HG03442 (cell line): ENCODE results near the gene EPS15.
"Not testable (repeated sequence)": the region's sequence is repeated elsewhere in the genome, so short reads cannot be mapped to it uniquely, and the experiment has no call there.

Source experiments
- ATAC-seq: cut with Tn5 transposase; IDR thresholded peaks from one replicate; pipeline ENCODE4 v1.9.1; 2021; ENCODE audit warnings: mild to moderate bottlenecking, moderate library complexity; ENCODE audit not compliant: unreplicated experiment

The EPS15 gene

DNA sequence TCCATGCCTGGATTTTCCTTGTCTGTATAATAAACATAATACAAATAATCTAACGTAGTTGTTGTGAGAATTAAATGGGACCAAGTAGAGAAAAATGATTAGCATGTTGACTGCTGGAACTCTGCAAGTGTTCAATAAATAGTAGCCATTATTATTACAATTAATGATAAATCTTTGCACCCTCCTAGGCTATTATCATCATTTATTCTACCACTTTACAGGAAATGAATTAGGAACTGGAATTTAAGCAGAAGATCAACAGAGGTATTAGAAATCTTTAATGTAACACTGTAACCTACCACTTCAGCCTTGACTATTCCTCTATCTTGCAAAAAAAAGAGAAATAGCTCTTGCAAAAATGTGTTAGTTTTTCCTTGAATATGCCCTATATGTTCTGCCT, 126.8 kb downstream of the EPS15 start:
- no peak for ATAC-seq

DNA sequence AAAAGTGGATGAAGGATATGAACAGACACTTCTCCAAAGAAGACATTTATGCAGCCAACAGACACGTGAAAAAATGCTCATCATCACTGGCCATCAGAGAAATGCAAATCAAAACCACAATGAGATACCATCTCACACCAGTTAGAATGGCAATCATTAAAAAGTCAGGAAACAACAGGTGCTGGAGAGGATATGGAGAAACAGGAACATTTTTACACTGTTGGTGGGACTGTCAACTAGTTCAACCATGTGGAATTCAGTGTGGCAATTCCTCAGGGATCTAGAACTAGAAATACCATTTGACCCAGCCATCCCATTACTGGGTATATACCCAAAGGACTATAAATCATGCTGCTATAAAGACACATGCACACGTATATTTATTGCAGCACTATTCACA, 128.4 kb downstream of the EPS15 start:
- not testable (repeated sequence) for ATAC-seq

DNA sequence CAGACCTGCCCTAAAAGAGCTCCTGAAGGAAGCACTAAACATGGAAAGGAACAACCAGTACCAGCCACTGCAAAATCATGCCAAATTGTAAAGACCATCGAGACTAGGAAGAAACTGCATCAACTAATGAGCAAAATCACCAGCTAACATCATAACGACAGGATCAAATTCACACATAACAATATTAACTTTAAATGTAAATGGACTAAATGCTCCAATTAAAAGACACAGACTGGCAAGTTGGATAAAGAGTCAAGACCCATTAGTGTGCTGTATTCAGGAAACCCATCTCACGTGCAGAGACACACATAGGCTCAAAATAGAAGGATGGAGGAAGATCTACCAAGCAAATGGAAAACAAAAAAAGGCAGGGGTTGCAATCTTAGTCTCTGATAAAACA, 131.8 kb downstream of the EPS15 start:
- not testable (repeated sequence) for ATAC-seq

- ATAC-seq: not testable (repeated sequence)
Measured at GRCh38 chr1:51386259-51386658, 132.8 kb downstream of the EPS15 start.

GRCh38 chr1:51385776-51386175, 133.3 kb downstream of the EPS15 start:
- ATAC-seq: no peak

DNA sequence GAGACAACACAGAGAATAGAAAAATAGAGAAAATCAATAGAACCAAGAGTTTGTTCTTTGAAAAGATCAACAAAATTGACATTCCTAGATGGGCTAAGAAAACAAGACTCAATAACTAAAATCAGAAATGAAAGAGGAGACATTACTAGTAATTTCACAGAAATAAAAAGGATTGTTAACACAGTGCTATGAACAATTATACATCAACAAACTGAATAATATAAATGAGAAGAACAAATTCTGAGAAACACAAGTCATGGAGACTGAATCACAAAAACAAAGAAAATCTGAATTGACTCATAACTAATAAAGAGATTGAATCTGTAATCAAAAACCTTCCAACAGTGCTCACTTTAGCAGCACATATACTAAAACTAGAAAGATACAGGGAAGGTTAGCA, 137.1 kb downstream of the EPS15 start:
- ATAC-seq: no peak

DNA sequence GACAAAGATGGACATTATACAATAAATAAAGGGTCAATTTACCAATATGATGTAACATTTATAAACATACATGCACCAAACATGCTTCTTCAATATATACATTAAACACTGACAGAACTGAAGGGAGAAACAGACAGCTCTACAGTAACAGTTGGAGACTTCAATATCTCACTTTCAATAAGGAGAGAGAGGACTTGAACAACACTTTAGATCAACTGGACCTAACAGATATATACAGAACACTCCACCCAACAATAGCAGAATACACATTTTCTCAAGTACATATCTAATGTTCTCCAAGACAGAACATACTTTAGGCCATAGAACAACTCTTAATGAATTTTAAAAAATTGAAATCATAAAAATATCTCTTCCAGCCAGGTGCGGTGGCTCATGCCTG, 138.1 kb downstream of the EPS15 start:
- no peak for ATAC-seq

- ATAC-seq: no peak
Measured at GRCh38 chr1:51378871-51379270, 140.2 kb downstream of the EPS15 start.

DNA sequence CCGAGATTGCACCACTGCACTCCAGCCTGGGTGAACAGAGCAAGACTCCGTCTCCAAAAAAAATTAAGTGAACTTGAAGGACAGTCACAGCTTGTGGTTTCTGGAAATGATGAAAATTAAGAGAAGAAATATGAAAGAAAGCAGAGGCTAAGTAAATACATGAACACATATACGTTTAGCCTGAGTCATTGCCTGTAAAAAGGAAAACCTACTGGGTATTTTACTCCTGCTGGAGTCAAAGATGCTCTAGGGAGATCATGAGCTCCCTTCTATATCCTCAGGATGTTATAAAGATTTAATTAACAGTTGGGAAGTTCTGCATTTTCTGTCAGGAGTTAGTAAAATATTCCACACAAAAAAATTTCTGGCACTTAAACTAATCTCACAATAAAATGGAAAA, 145.2 kb downstream of the EPS15 start:
- ATAC-seq: no peak

GRCh38 chr1:51372561-51372960, 146.5 kb downstream of the EPS15 start:
- no peak for ATAC-seq

- no peak for ATAC-seq
Measured at GRCh38 chr1:51369171-51369570, 149.9 kb downstream of the EPS15 start.

DNA sequence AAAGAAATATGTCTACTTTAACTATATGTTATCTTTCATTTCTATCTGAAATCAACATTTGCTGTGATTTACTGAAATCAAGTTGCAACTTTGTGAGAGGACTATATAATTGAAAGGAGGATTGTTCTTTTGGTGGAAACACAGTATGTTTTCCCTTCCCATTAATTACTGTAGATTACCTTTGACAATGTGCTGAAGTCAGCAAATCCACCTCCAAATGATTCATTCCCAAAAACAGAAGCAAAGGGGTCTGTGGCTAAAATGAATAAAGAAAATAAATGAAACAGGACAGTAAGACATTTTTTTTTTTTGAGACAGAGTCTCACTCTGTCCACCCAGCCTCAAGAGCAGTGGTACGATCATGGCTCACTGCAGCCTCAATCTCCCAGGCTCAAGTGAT, 153.3 kb downstream of the EPS15 start:
- no peak for ATAC-seq

GRCh38 chr1:51359879-51360278, 159.2 kb downstream of the EPS15 start:
- ATAC-seq: no peak

GRCh38 chr1:51355382-51355781, 163.7 kb downstream of the EPS15 start:
- no peak for ATAC-seq

DNA sequence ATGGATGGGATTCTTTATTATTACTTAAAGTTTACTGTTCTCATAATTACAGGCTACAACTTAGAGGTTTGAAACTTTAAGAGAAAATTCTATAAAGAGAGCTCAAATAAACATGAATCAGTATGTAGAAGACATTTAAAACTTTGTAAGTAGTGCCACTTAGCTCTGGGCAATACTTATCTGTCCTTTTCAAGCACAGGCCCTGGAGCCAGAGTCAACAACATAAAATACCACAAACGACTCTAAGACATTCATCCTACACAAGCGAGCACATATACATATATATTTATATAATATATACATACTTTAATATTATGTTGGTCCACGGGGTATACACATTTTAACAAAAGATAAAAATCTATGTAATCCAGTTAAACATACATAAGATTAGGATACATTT, 164.7 kb downstream of the EPS15 start:
- no peak for ATAC-seq

- no peak for ATAC-seq
Measured at GRCh38 chr1:51351907-51352306, 167.2 kb downstream of the EPS15 start.

DNA sequence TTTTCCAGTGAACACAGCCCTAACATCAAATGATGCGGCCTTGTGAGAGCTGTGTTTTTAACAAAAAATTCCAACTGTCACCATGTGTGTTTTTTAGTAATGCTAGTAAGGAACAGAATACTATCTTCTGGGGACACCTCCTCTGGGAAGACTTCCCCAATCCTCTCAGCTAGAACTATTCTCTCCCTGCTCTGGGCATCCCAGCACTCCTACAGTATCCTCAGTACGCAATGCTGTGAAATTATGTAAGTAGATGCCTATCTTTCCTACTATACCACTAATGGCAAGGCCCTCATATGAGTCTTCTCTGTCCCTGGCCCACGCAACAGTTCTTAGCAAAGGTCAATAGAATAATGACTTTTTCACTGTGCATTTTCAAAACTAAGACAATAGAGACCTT, 169.2 kb downstream of the EPS15 start:
- no peak for ATAC-seq

DNA sequence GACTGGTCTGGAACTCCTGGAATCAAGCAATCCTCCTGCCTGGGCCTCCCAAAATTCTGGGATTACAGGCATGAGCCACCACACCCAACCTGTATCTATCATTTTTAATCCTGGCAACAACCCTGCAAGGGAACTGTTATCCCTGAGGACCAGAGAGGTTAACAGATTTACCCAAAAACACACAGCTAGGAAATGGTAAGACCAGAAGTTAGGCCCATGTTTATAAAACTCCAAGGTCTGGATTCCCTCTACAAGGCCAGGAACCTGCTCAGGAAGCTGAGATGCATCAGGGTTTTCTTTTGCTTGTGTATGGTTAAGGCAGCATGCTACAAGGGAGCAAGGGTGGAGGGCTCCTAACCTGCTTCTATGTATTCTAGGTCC, 170.9 kb downstream of the EPS15 start:
- no peak for ATAC-seq

- no peak for ATAC-seq
Measured at GRCh38 chr1:51347398-51348146, 171.5 kb downstream of the EPS15 start.

- no peak for ATAC-seq
Measured at GRCh38 chr1:51346086-51346942, 172.8 kb downstream of the EPS15 start.

- ATAC-seq: no peak
Measured at GRCh38 chr1:51345300-51345687, 173.8 kb downstream of the EPS15 start.

- no peak for ATAC-seq
Measured at GRCh38 chr1:51344602-51345299, 174.3 kb downstream of the EPS15 start.
